LHCN-M2 (cell line): ENCODE data around the gene SULT1C3. TPM values are rescaled to one million over a fixed set of nuclear protein-coding genes. Genes with fewer than 3 reads are reported as not detected.

Source experiments
- DNase-seq: peaks from one replicate; pipeline ENCODE4 v3.0.0-alpha.2; 2012; ENCODE audit warnings: low read depth
- total RNA-seq: library from RNA; depleted of rRNA; stranded (reverse); fragments of >200 nt; gene quantifications from 2 replicates; pipeline ENCODE4 v1.2.3, GENCODE V29; 2014; rRNA removed

The SULT1C3 gene
- total RNA-seq, 1 experiment from 2014 or later, result not detected

GRCh38 chr2:108301558-108301957 lies 61.8 kb downstream of the SULT1C3 start:
- no peak for DNase-seq

- no peak for DNase-seq
Observed at GRCh38 chr2:108304975-108305374, 65.2 kb downstream of the SULT1C3 start.

- no peak for DNase-seq
Observed at GRCh38 chr2:108305901-108306300, 66.1 kb downstream of the SULT1C3 start.

- DNase-seq, result no peak
Observed at GRCh38 chr2:108309903-108310302, 70.1 kb downstream of the SULT1C3 start.

Other genes starting within 250 kb of the SULT1C3 start
- gene SULT1C2, start 48.9 kb downstream of the SULT1C3 start, total RNA-seq, result 0.06 TPM in 1 of 2 replicates, not detected in the other
- not detected in 2 replicates for gene SULT1C4, start 138.0 kb downstream of the SULT1C3 start, total RNA-seq
- gene GCC2, start 209.2 kb downstream of the SULT1C3 start, total RNA-seq, result 11.7 and 18.0 TPM in 2 replicates